Astrocyte (in vitro differentiated cells and primary cell): ENCODE results near the gene FBXL13.

Experiments used
- CTCF ChIP-seq: IDR thresholded peaks from 2 replicates; pipeline ENCODE4 v1.5.1; 2011; ENCODE audit warnings: low read depth, mild to moderate bottlenecking, inconsistent platforms, low read length, moderate library complexity; ENCODE audit not compliant: insufficient read depth
- EZH2 ChIP-seq: IDR thresholded peaks from 2 replicates; pipeline ENCODE4 v1.6.1; 2012; ENCODE audit warnings: mild to moderate bottlenecking, low read length, inconsistent platforms; ENCODE audit not compliant: insufficient read depth

DNA sequence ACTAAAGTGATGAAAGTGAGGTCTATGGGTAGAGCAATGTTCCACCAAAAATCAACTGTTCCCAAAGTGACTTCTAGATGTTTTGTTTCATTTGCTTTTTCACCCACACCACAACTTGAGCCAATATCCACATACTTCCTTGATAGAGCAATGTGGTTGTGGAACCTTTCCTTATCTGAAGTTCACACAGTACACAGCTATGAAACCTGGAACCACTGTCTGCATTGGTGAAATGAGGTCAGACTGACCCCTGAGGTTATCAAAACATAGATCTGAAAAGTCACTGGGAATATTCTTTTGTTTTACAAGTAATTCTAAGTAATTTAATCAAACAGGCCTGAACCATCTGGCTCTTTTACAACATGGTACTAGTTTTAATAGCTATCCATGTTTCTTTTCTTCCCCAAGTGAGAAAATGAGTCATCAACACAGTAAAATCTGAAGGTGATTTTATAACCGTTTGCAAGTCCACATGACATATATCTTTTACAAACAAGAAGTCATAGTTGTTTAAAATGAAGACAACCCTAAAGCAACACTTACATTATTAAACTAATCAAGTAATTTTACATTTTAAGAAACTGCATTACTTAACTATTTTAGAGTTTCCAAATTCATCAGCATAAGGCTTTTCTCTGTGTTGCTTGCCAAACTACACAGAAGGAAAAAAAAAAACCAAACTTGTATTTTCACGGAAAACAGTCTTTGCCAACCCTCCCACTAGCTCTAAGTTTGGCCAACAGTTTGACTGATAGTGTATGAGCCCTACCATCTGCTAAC, 81.5 kb downstream of the FBXL13 start:
- TF ChIP-seq CTCF = no peak
- TF ChIP-seq EZH2 = no peak
